Natural killer cell (primary cell): ENCODE measurements around the gene HELZ2. TPM values are rescaled to one million over a fixed set of nuclear protein-coding genes. Genes with fewer than 3 reads are reported as not detected.

ENCODE experiments used
- ATAC-seq, 3 donors: fragments of 150-1000 bp in 2 of 3; fragments of 200-7000 bp in 1 of 3; cut with Tn5 transposase; 1 replicate in 1 of 3; 2 replicates in 2 of 3; pipeline ENCODE4 v1.10.0; 2021; ENCODE audit warnings: mild to moderate bottlenecking in 2 of 3, moderate library complexity in 2 of 3
- DNase-seq, 2 donors: peaks; one replicate each; pipeline versions ENCODE4 v3.0.0 to v3.0.0-alpha.2; 2013 to 2021; ENCODE audit warnings: mixed read lengths in 1 of 2
- H3K27ac ChIP-seq: one replicate; pipeline ENCODE4 v1.5.1; 2013; ENCODE audit warnings: mild to moderate bottlenecking, low read length
- H3K27me3 ChIP-seq: one replicate; pipeline ENCODE4 v1.6.1; 2013; ENCODE audit warnings: low read length; ENCODE audit not compliant: control insufficient read depth, insufficient read depth
- H3K36me3 ChIP-seq: one replicate; pipeline ENCODE4 v1.6.1; 2013; ENCODE audit warnings: low read length; ENCODE audit not compliant: control insufficient read depth, insufficient read depth
- H3K4me1 ChIP-seq: one replicate; pipeline ENCODE4 v1.6.1; 2013; ENCODE audit warnings: low read length; ENCODE audit not compliant: control insufficient read depth, insufficient read depth
- H3K4me3 ChIP-seq: one replicate; pipeline ENCODE4 v1.5.1; 2013; ENCODE audit warnings: low read length
- H3K9me3 ChIP-seq: one replicate; pipeline ENCODE4 v1.6.1; 2013; ENCODE audit warnings: low read length; ENCODE audit not compliant: control insufficient read depth, insufficient read depth
- H3K27ac Mint-ChIP-seq, 2 donors: one replicate each; pipeline ENCODE4 v1.8.0; 2022; ENCODE audit warnings: mild to moderate bottlenecking in 2 of 2, mixed read lengths in 2 of 2, moderate library complexity in 1 of 2
- H3K27me3 Mint-ChIP-seq, 2 donors: one replicate each; pipeline ENCODE4 v1.8.0; 2022; ENCODE audit warnings: low read depth in 2 of 2, mixed read lengths in 2 of 2
- H3K36me3 Mint-ChIP-seq: one replicate; pipeline ENCODE4 v1.8.0; 2022; ENCODE audit warnings: mixed read lengths
- H3K4me1 Mint-ChIP-seq, 2 donors: one replicate each; pipeline ENCODE4 v1.8.0; 2022; ENCODE audit warnings: mixed read lengths in 2 of 2
- H3K4me3 Mint-ChIP-seq: one replicate; pipeline ENCODE4 v1.8.0; 2022; ENCODE audit warnings: mild to moderate bottlenecking, moderate library complexity, mixed read lengths
- H3K9me3 Mint-ChIP-seq, 2 donors: one replicate each; pipeline ENCODE4 v1.8.0; 2022; ENCODE audit warnings: mixed read lengths in 2 of 2
- WGBS: methylation state at CpG from one replicate; pipeline ENCODE4 v1.1.7; 2013; ENCODE audit warnings: missing lambda C conversion rate; ENCODE audit not compliant: insufficient coverage; 5-methylcytosine and 5-hydroxymethylcytosine counted together
- intact Hi-C: fragments of 100-400 bp; cut with micrococcal nuclease; formaldehyde crosslinking; loops from one replicate; pipeline ENCODE4 v1.14.2; 2022
- total RNA-seq, 4 donors: library from RNA; stranded (reverse); fragments of 120-200 nt in 1 of 4; gene quantifications; one replicate each; pipeline versions ENCODE4 v1.2.3 to v1.2.4, GENCODE V29; 2013 to 2022
- TF ChIP-seq, protein P1 (sequence below): fragments of 200-600 bp; IDR thresholded peaks from one replicate; pipeline ENCODE4 v1.8.0; 2022; ENCODE audit warnings: antibody characterized with exemption

Gene HELZ2
- total RNA-seq, 3 donors from 2014 or later (not counting 1 experiment from before 2014, with no cell fraction given), result 85.2 to 90.7 (median 89.4) TPM

- H3K27ac ChIP-seq, result peak within 1 kb of the TSS; percentile 88
- H3K4me3 ChIP-seq, result peak within 1 kb of the TSS; percentile 42
- Mint-ChIP-seq H3K4me1 (peaks cover 0 to 20% of the 10 kb centered on the region in 2 donors), H3K27ac (peak within 1 kb of the TSS; percentile 77 to 91), H3K27me3 (peaks cover 0 to 2% of the 10 kb centered on the region in 2 donors), H3K36me3 (no peaks in the 10 kb centered on the region), H3K4me3 (peak within 1 kb of the TSS; percentile 80), H3K9me3 (no peaks in the 10 kb centered on the region)
- peaks cover 26% of the 10 kb centered on the region for H3K4me1 ChIP-seq
- intact Hi-C loops, result loop anchor here (5.0 kb wide), 2 partner anchors 120 to 440 kb away; partner anchors contain the start of genes RTEL1 and SAMD10
- 63% methylated on average over 29 of the region's 29 CpGs for WGBS
- no peaks in the 10 kb centered on the region for H3K27me3 ChIP-seq
- DNase-seq, result no peak
- H3K36me3 ChIP-seq, result no peaks in the 10 kb centered on the region
- ATAC-seq, result peak in 1 of 3 donors; percentile 2
- no peaks in the 10 kb centered on the region for H3K9me3 ChIP-seq
- TF ChIP-seq, protein P1, sequence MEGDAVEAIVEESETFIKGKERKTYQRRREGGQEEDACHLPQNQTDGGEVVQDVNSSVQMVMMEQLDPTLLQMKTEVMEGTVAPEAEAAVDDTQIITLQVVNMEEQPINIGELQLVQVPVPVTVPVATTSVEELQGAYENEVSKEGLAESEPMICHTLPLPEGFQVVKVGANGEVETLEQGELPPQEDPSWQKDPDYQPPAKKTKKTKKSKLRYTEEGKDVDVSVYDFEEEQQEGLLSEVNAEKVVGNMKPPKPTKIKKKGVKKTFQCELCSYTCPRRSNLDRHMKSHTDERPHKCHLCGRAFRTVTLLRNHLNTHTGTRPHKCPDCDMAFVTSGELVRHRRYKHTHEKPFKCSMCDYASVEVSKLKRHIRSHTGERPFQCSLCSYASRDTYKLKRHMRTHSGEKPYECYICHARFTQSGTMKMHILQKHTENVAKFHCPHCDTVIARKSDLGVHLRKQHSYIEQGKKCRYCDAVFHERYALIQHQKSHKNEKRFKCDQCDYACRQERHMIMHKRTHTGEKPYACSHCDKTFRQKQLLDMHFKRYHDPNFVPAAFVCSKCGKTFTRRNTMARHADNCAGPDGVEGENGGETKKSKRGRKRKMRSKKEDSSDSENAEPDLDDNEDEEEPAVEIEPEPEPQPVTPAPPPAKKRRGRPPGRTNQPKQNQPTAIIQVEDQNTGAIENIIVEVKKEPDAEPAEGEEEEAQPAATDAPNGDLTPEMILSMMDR, result no peak
These were observed 37.0 kb downstream of the HELZ2 start, which contains the start of gene PTK6 for GRCh38 chr20:63536997-63537524. TSS of gene PTK6 (minus strand) at chr20:63537376. CDS start at chr20:63537314, 62 bp downstream.

DNA sequence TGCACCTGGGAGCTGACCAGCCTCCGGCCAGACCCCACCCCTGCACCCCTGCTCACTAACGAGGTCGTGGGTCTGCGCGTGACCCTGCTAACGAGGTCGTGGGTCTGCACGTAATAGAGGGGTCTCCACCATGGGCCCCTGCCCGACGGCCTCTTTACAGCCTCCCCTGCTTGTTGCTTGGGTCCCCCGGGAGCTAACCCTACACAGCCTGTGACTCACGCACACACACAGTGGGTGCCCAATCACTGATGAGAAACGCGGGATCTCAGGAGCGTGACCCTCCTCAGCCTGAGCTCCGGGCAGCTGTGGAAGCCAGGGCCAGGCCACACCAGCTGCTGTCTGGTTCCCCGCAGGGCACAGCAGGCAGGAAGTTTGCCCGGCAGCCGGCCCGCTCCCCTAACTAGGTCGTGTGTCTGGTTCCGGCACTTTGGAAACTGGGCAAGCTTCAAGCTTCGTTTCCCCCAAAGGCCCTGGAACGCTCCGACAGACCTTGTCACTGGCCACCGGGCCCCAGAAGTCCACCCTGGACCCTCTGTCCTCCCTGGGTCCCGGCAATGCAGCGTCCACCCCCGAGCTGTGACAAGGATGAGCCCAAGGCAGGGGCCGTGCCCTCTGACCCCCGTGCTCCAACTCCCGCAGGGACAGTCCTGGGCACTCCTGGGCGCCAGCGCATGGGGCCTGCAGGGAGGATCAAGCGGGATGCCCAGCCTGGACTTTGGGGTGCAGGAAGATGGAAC is 37.6 kb downstream of the HELZ2 start:
- Histone ChIP-seq H3K27me3 (no peaks in the 10 kb centered on the region), H3K36me3 (no peaks in the 10 kb centered on the region), H3K4me3 (no peak overlapping the region), H3K4me1 (peaks cover 25% of the 10 kb centered on the region), H3K9me3 (no peaks in the 10 kb centered on the region), H3K27ac (no peak overlapping the region)
- no peak for DNase-seq
- intact Hi-C loops, result loop anchor here (5.0 kb wide), 2 partner anchors 121 to 441 kb away; partner anchors contain the start of genes RTEL1 and SAMD10
- peaks cover 0 to 4% of the 10 kb centered on the region in 2 donors for H3K27me3 Mint-ChIP-seq
- H3K9me3 Mint-ChIP-seq, result no peaks in the 10 kb centered on the region
- H3K27ac Mint-ChIP-seq, result peak overlapping the region in 1 of 2 donors; percentile 91
- no peak overlapping the region for H3K4me3 Mint-ChIP-seq
- H3K4me1 Mint-ChIP-seq, result peaks cover 0 to 20% of the 10 kb centered on the region in 2 donors
- 86% methylated on average over 35 of the region's 35 CpGs for WGBS
- TF ChIP-seq, protein P1, result no peak
- no peak for ATAC-seq
- no peaks in the 10 kb centered on the region for H3K36me3 Mint-ChIP-seq

DNA sequence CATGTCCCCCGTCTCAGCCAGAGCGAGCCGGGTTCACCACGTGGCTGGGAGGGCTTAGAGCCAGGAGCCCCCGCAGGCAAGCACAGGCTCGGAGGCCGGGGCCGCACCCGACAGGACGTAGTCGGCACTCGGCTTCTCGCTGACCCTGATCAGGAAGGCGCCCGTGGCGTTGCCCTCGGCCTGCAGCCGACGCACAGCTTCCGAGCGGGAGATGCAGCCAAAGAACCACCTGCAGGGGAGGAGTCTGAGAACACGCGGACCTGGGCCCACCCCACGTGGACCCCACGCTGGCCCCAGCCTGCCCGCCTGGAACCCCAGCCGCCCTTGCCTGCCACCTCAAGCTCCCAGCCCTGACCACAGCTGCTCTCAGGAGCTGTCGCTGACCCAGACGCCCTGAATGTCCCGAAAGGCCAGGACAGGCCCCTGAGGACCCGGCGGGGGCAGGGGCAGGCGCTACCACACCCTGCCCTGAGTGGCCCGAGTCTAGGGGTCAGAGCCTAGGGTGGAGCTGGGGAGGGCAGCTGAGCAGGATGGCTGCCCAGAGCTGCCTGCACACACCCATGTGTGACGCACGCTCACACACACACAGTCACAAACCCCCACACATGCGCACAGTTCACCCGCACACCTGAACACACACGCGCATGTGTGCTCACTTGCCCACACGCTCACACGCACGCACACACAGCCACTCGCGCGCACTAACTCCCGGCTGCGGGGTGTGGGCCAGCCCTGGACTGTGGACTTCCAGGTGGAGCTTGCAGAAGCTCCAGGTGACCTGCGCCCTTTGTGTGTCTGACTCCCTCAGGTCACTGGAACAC is 39.0 kb downstream of the HELZ2 start:
- Histone ChIP-seq H3K4me3 (no peak overlapping the region), H3K36me3 (no peaks in the 10 kb centered on the region), H3K27me3 (no peaks in the 10 kb centered on the region), H3K4me1 (peaks cover 25% of the 10 kb centered on the region), H3K27ac (no peak overlapping the region), H3K9me3 (no peaks in the 10 kb centered on the region)
- H3K9me3 Mint-ChIP-seq, result no peaks in the 10 kb centered on the region
- H3K27ac Mint-ChIP-seq, result no peak overlapping the region
- 90% methylated on average over 49 of the region's 49 CpGs for WGBS
- TF ChIP-seq, protein P1, result no peak
- H3K4me3 Mint-ChIP-seq, result no peak overlapping the region
- DNase-seq (no peak), ATAC-seq (no peak)
- intact Hi-C loops, result loop anchor here (5.0 kb wide), 2 partner anchors 122 to 442 kb away; partner anchors contain the start of genes RTEL1 and SAMD10
- peaks cover 0 to 4% of the 10 kb centered on the region in 2 donors for H3K27me3 Mint-ChIP-seq
- H3K36me3 Mint-ChIP-seq, result no peaks in the 10 kb centered on the region
- peaks cover 0 to 20% of the 10 kb centered on the region in 2 donors for H3K4me1 Mint-ChIP-seq
